Thyroid gland (tissue), 4 donors: ENCODE data around the gene MAPKBP1.

ENCODE experiments used
- POLR2A ChIP-seq, 2 donors: fragments of 450-650 bp; IDR thresholded peaks; one replicate each; pipeline ENCODE4 v1.6.1; 2017; ENCODE audit warnings: antibody characterized with exemption in 2 of 2, mild to moderate bottlenecking in 2 of 2, moderate library complexity in 1 of 2
- TF ChIP-seq, protein P1 (sequence below), 6 experiments: fragments of 200-600 bp in 3 of 6; fragments of 450-650 bp in 3 of 6; sonication (generic) in 3 of 6; IDR thresholded peaks; one replicate each; pipeline ENCODE4 v1.5.1; 2016 to 2019; ENCODE audit warnings: antibody characterized with exemption in 6 of 6, mild to moderate bottlenecking in 2 of 6, inconsistent platforms in 1 of 6, moderate library complexity in 1 of 6

DNA sequence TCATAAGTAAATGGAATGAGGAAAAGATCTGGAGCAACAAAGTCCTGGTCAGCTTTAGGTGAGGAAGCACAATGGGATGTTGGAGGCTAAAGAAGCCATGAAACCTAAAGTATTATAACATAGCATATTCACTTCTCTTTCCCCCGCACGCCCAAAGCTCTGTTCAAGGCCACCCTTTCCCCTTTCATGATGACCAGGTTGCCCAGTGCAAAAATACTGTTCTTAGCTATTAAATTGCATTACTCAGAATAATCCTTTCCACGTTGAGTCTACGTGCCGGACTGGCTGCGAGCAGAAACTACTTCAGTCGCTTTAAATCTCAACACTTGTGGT, 589 bp upstream of the MAPKBP1 start:
- TF ChIP-seq, protein P1, sequence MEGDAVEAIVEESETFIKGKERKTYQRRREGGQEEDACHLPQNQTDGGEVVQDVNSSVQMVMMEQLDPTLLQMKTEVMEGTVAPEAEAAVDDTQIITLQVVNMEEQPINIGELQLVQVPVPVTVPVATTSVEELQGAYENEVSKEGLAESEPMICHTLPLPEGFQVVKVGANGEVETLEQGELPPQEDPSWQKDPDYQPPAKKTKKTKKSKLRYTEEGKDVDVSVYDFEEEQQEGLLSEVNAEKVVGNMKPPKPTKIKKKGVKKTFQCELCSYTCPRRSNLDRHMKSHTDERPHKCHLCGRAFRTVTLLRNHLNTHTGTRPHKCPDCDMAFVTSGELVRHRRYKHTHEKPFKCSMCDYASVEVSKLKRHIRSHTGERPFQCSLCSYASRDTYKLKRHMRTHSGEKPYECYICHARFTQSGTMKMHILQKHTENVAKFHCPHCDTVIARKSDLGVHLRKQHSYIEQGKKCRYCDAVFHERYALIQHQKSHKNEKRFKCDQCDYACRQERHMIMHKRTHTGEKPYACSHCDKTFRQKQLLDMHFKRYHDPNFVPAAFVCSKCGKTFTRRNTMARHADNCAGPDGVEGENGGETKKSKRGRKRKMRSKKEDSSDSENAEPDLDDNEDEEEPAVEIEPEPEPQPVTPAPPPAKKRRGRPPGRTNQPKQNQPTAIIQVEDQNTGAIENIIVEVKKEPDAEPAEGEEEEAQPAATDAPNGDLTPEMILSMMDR (IDR thresholded peaks at IDR 0.05) = no peak
- no peak for TF ChIP-seq POLR2A (IDR thresholded peaks at IDR 0.05)
